HCT116 (cell line): ENCODE data around the gene IFT122. TPM values are rescaled to one million over a fixed set of nuclear protein-coding genes. Genes with fewer than 3 reads are reported as not detected.

Experiments
- ATAC-seq: fragments of 200-7000 bp; cut with Tn5 transposase; 2 replicates; pipeline ENCODE4 v1.9.1; 2020; ENCODE audit warnings: mild to moderate bottlenecking, moderate library complexity
- BruUV-seq: library from RNA; stranded (reverse); fragments of 400-500 nt; replicated peaks from 2 replicates; lab custom pipeline; 2021; lab: Mats Ljungman, UMichigan
- CTCF ChIA-PET: fragments of 300-600 bp; sonication (Branson Sonifier 250); formaldehyde crosslinking; loops from one replicate; lab custom pipeline; 2021; ENCODE audit warnings: antibody characterized with exemption; lab: Charles Lee
- POLR2A ChIA-PET: fragments of 300-600, 350-600 bp; sonication (Branson Sonifier 250); formaldehyde crosslinking; loops from one replicate; lab custom pipeline; 2021; ENCODE audit warnings: antibody characterized with exemption; lab: Charles Lee
- RAD21 ChIA-PET, 2 experiments: fragments of 300-600 bp; sonication (Branson Sonifier 250); formaldehyde crosslinking; loops; one replicate each; lab custom pipeline; 2023; ENCODE audit warnings: low total read pairs in 2 of 2; ENCODE audit not compliant: uncharacterized antibody in 2 of 2, unreplicated experiment in 2 of 2, low non-redundant PET in 1 of 2; lab: Charles Lee
- DNase-seq: peaks from one replicate; pipeline ENCODE4 v3.0.0-alpha.2; 2010; ENCODE audit warnings: low read depth, low spot score
- H2AFZ ChIP-seq: fragments of 200-600 bp; shearing (Covaris generic), sonication (generic); 2 replicates; pipeline ENCODE4 v1.6.1; 2017; ENCODE audit warnings: low read depth, mixed run types, mixed read lengths, antibody characterized with exemption, low read length; ENCODE audit not compliant: poor library complexity, severe bottlenecking
- H3K27ac ChIP-seq: 2 replicates; pipeline ENCODE4 v1.5.1; 2012; ENCODE audit warnings: low read depth, low read length
- H3K27me3 ChIP-seq: fragments of 200-600 bp; sonication (generic); 2 replicates; pipeline ENCODE4 v1.6.1; 2016; ENCODE audit warnings: mixed run types, low read length, mixed read lengths; ENCODE audit not compliant: insufficient read depth
- H3K36me3 ChIP-seq, 2 experiments: fragments of 200-500 bp in 1 of 2; fragments of 200-600 bp in 1 of 2; sonication (Bioruptor generic) in 1 of 2; sonication (generic) in 1 of 2; 2 replicates each; pipeline versions ENCODE4 v1.5.1 to v1.6.1; 2014 to 2016; ENCODE audit warnings: low read length in 2 of 2, inconsistent platforms in 1 of 2, mixed read lengths in 1 of 2, mixed run types in 1 of 2; ENCODE audit not compliant: insufficient read depth in 2 of 2, control insufficient read depth in 1 of 2
- H3K4me1 ChIP-seq, 2 experiments: fragments of 200-600 bp in 1 of 2; sonication (generic) in 1 of 2; 2 replicates each; pipeline versions ENCODE4 v1.5.1 to v1.6.1; 2012 to 2017; ENCODE audit warnings: low read length in 2 of 2, inconsistent platforms in 1 of 2, mild to moderate bottlenecking in 1 of 2, mixed read lengths in 1 of 2, mixed run types in 1 of 2, moderate library complexity in 1 of 2; ENCODE audit not compliant: insufficient read depth in 2 of 2, control insufficient read depth in 1 of 2
- H3K4me2 ChIP-seq: fragments of 200-600 bp; sonication (generic); 2 replicates; pipeline ENCODE4 v1.6.1; 2017; ENCODE audit warnings: mixed run types, low read length, mixed read lengths
- H3K4me3 ChIP-seq, 2 experiments: fragments of 200-600 bp in 1 of 2; sonication (generic) in 1 of 2; replicated peaks in 1 of 2; 2 replicates each; pipeline ENCODE4 v1.5.1; 2011 to 2016; ENCODE audit warnings: low read length in 2 of 2, control low read depth in 1 of 2, low read depth in 1 of 2, mild to moderate bottlenecking in 1 of 2, mixed read lengths in 1 of 2, mixed run types in 1 of 2
- H3K79me2 ChIP-seq: fragments of 200-600 bp; sonication (generic); 2 replicates; pipeline ENCODE4 v1.6.1; 2017; ENCODE audit warnings: mild to moderate bottlenecking, mixed run types, low read length, moderate library complexity, mixed read lengths; ENCODE audit not compliant: insufficient read depth
- H3K9ac ChIP-seq: fragments of 200-600 bp; sonication (generic); 2 replicates; pipeline ENCODE4 v1.6.1; 2016; ENCODE audit warnings: low read length, mixed read lengths
- H3K9me2 ChIP-seq: fragments of 200-600 bp; sonication (generic), shearing (Covaris generic); 2 replicates; pipeline ENCODE4 v1.6.1; 2017; ENCODE audit warnings: mixed run types, mild to moderate bottlenecking, moderate library complexity; ENCODE audit not compliant: insufficient read depth
- H3K9me3 ChIP-seq, 2 experiments: fragments of 200-500 bp in 1 of 2; fragments of 200-600 bp in 1 of 2; sonication (Bioruptor generic) in 1 of 2; sonication (generic) in 1 of 2; 2 replicates each; pipeline ENCODE4 v1.6.1; 2014 to 2017; ENCODE audit warnings: low read length in 2 of 2, mixed read lengths in 2 of 2, inconsistent platforms in 1 of 2, low read depth in 1 of 2, mild to moderate bottlenecking in 1 of 2, mixed run types in 1 of 2, moderate library complexity in 1 of 2; ENCODE audit not compliant: control insufficient read depth in 1 of 2, insufficient read depth in 1 of 2
- H4K20me1 ChIP-seq: fragments of 200-600 bp; sonication (generic), shearing (Covaris generic); 2 replicates; pipeline ENCODE4 v1.6.1; 2017; ENCODE audit warnings: mixed run types, mild to moderate bottlenecking, moderate library complexity; ENCODE audit not compliant: insufficient read depth
- ATF3 ChIP-seq: IDR thresholded peaks from 2 replicates; pipeline ENCODE4 v1.6.1; 2012
- CBX3 ChIP-seq: IDR thresholded peaks from 2 replicates; pipeline ENCODE4 v1.6.1; 2012; ENCODE audit warnings: low read depth
- CEBPB ChIP-seq: IDR thresholded peaks from 2 replicates; pipeline ENCODE4 v1.6.1; 2012; ENCODE audit warnings: low read depth
- ELF1 ChIP-seq: IDR thresholded peaks from 2 replicates; pipeline ENCODE4 v1.6.1; 2012; ENCODE audit warnings: low read depth, borderline replicate concordance
- POLR2A ChIP-seq: IDR thresholded peaks from 2 replicates; pipeline ENCODE4 v1.7.0; 2011; ENCODE audit warnings: borderline replicate concordance; ENCODE audit not compliant: insufficient read depth, insufficient read length; ENCODE audit errors: extremely low read depth
- RAD21 ChIP-seq: IDR thresholded peaks from 2 replicates; pipeline ENCODE4 v1.6.1; 2012; ENCODE audit warnings: low read depth, mild to moderate bottlenecking
- SP1 ChIP-seq: IDR thresholded peaks from 2 replicates; pipeline ENCODE4 v1.6.1; 2012; ENCODE audit warnings: low read depth
- SRF ChIP-seq: IDR thresholded peaks from 2 replicates; pipeline ENCODE4 v1.6.1; 2012; ENCODE audit warnings: low read depth
- TCF7L2 ChIP-seq: IDR thresholded peaks from 2 replicates; pipeline ENCODE4 v1.7.0; 2011; ENCODE audit warnings: borderline replicate concordance, inconsistent platforms; ENCODE audit not compliant: insufficient read depth, insufficient read length; ENCODE audit errors: extremely low read depth
- ZFX ChIP-seq: fragments of 450-650 bp; IDR thresholded peaks from 2 replicates; pipeline ENCODE4 v1.6.1; 2017
- ZNF274 ChIP-seq: fragments of 200-500 bp; sonication (Bioruptor generic); IDR thresholded peaks from 2 replicates; pipeline ENCODE4 v1.6.1; 2014; ENCODE audit warnings: mild to moderate bottlenecking, low read depth, low read length, inconsistent platforms
- intact Hi-C: fragments of 100-400 bp; cut with micrococcal nuclease; formaldehyde crosslinking; loops from 2 replicates; pipeline ENCODE4 v1.10.0; 2022
- total RNA-seq: library from RNA; stranded (reverse); gene quantifications from one replicate; pipeline ENCODE4 v1.2.1, GENCODE V29; 2021; ENCODE audit not compliant: unreplicated experiment
- TF ChIP-seq, protein P1 (sequence below): IDR thresholded peaks from 2 replicates; pipeline ENCODE4 v1.6.1; 2011; ENCODE audit warnings: mild to moderate bottlenecking, low read length, moderate library complexity; ENCODE audit not compliant: insufficient replicate concordance; ENCODE audit errors: extremely low read depth
- TF ChIP-seq, protein P2 (sequence below): IDR thresholded peaks from 2 replicates; pipeline ENCODE4 v1.6.1; 2012; ENCODE audit warnings: low read depth

Gene IFT122
- total RNA-seq, 1 experiment from 2014 or later: 21.4 TPM

DNA sequence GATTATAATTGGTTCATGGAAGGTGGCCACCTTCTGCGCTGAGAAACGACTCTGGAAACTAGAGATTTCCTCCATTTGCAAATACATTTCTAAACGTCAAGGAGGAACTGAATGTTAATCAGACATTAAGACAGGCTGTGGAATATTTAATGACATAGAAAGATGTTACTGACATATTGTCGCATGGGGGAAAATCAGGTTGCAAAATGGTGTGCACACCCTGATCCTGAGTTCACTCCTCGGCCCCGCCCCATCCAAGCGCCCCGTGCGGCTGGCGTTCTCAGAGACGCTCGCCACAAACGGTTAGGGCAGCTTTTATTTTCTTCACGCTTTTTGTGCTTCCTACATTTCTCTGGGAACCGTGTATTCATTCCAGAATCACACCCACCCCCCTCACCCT is 113.7 kb downstream of the IFT122 start:
- intact Hi-C loops: no loop called here
- ChIA-PET CTCF (no interaction called here), RAD21 (no interaction called here)

More for the DNA sequence above, 113.7 kb downstream of the IFT122 start:
- POLR2A ChIA-PET: no interaction called here
- Histone ChIP-seq H3K9ac (no peak overlapping the region), H3K27ac (no peak overlapping the region), H3K9me3 (no peaks in the 10 kb centered on the region), H2AFZ (no peak overlapping the region), H3K9me2 (no peaks in the 10 kb centered on the region), H3K36me3 (no peaks in the 10 kb centered on the region), H3K4me2 (0 out of 2 replicates have a peak overlapping the region, but pooled peaks have one; percentile 11), H4K20me1 (no peaks in the 10 kb centered on the region), H3K79me2 (no peaks in the 10 kb centered on the region), H3K27me3 (no peaks in the 10 kb centered on the region), H3K4me1 (peaks cover 0 to 6% of the 10 kb centered on the region in 2 experiments; a peak in 1 of 4 replicates), H3K4me3 (no peak overlapping the region)
- TF ChIP-seq, protein P1, sequence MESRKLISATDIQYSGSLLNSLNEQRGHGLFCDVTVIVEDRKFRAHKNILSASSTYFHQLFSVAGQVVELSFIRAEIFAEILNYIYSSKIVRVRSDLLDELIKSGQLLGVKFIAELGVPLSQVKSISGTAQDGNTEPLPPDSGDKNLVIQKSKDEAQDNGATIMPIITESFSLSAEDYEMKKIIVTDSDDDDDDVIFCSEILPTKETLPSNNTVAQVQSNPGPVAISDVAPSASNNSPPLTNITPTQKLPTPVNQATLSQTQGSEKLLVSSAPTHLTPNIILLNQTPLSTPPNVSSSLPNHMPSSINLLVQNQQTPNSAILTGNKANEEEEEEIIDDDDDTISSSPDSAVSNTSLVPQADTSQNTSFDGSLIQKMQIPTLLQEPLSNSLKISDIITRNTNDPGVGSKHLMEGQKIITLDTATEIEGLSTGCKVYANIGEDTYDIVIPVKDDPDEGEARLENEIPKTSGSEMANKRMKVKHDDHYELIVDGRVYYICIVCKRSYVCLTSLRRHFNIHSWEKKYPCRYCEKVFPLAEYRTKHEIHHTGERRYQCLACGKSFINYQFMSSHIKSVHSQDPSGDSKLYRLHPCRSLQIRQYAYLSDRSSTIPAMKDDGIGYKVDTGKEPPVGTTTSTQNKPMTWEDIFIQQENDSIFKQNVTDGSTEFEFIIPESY: no peak
- no peak for TF ChIP-seq SRF
- TF ChIP-seq SP1: no peak
- TF ChIP-seq ZNF274: no peak
- TF ChIP-seq ELF1: no peak
- TF ChIP-seq POLR2A: no peak
- TF ChIP-seq ZFX: no peak
- no peak for TF ChIP-seq CBX3
- no peak for TF ChIP-seq CEBPB
- no peak for TF ChIP-seq TCF7L2
- TF ChIP-seq, protein P2, sequence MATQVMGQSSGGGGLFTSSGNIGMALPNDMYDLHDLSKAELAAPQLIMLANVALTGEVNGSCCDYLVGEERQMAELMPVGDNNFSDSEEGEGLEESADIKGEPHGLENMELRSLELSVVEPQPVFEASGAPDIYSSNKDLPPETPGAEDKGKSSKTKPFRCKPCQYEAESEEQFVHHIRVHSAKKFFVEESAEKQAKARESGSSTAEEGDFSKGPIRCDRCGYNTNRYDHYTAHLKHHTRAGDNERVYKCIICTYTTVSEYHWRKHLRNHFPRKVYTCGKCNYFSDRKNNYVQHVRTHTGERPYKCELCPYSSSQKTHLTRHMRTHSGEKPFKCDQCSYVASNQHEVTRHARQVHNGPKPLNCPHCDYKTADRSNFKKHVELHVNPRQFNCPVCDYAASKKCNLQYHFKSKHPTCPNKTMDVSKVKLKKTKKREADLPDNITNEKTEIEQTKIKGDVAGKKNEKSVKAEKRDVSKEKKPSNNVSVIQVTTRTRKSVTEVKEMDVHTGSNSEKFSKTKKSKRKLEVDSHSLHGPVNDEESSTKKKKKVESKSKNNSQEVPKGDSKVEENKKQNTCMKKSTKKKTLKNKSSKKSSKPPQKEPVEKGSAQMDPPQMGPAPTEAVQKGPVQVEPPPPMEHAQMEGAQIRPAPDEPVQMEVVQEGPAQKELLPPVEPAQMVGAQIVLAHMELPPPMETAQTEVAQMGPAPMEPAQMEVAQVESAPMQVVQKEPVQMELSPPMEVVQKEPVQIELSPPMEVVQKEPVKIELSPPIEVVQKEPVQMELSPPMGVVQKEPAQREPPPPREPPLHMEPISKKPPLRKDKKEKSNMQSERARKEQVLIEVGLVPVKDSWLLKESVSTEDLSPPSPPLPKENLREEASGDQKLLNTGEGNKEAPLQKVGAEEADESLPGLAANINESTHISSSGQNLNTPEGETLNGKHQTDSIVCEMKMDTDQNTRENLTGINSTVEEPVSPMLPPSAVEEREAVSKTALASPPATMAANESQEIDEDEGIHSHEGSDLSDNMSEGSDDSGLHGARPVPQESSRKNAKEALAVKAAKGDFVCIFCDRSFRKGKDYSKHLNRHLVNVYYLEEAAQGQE: no peak
- TF ChIP-seq ATF3: no peak
- TF ChIP-seq RAD21: no peak
- ATAC-seq: peak; percentile 59
- no TSS peak for BruUV-seq
- no peak for DNase-seq
